Measurements from ENCODE around the gene PCYT1A.

The PCYT1A gene

DNA sequence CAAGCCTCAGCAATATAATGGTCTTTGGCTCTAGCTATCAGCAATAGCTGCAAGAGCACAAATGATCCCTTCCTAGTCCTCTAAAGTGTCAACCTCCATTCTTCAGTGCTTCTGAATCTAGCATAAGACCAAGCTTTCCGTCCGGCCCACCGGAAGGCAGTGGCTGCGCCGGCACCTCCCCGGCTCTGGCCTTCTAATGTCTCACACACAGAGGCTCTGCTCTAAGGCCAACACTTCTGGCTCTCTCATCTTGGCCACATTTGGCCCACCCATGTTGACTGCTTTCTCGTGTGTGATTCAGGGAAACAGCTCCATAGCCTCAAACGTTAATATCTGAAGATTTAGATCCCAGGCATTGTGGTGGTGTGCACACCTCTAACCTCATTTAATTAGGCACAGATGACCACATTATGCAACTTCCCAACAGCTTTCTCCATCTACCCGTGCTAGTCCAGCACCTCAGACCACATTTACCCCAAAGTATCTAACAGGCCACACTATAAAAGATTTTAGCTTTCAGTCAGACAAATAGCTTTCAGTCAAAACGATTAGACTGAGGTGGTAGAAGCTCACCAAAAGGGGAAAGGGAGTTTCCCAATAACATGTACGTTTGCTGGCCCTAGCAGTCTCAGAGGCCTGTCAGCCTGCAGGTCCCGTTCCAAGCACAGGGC, 51.9 kb downstream of the PCYT1A start:
- DNase-seq = no peak

DNA sequence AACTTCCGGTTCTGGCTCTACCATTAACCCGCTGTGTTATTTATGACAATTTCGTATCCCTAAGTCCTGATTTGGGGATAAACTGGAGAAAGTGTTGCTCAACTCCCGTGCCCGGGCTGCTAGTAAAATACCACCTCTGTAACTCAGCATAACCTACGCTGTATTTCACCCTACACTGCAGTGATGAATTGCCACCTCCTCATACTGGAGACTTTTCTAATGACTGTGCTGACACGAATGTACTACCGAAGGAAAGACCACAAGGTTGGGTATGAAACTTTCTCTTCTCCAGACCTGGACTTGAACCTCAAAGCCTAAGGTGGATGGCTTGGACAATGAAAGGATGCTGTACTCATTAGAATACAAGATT, 54.7 kb downstream of the PCYT1A start:
- no peak for DNase-seq

DNA sequence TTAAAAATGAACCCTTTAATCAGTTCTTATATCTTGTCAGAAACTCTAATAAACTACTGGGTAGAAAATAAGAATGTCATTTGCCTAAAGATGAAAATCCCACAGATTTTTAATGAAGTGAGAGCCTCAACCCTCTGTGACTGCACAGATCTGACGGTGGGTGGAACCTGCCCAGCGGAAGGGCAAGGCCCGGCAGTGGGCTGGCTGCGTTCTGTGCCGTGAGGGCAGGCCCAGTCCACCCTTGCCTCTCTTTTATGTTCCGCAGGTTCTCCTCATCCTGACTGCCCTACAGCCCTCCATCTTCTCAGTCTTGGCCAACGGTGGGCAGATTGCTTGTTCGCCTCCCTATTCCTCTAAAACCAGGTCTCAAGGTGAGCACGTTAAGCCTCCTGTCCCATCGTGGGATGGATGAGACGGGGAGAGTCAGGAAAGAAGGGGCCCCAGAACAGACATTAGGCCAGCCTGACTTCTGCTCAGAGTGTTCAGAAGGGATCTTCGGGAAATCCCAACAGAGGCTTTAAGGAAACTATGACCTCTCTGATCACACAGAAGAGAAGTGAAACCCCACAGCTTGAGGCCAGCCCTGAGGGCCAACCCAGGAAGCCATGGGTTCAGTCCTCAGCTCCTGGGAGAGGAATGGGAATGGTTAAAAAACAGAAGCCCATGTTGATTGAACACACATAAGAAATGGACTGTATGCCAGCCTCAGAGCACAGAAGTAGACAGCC, 55.2 kb downstream of the PCYT1A start:
- no peak for DNase-seq

DNA sequence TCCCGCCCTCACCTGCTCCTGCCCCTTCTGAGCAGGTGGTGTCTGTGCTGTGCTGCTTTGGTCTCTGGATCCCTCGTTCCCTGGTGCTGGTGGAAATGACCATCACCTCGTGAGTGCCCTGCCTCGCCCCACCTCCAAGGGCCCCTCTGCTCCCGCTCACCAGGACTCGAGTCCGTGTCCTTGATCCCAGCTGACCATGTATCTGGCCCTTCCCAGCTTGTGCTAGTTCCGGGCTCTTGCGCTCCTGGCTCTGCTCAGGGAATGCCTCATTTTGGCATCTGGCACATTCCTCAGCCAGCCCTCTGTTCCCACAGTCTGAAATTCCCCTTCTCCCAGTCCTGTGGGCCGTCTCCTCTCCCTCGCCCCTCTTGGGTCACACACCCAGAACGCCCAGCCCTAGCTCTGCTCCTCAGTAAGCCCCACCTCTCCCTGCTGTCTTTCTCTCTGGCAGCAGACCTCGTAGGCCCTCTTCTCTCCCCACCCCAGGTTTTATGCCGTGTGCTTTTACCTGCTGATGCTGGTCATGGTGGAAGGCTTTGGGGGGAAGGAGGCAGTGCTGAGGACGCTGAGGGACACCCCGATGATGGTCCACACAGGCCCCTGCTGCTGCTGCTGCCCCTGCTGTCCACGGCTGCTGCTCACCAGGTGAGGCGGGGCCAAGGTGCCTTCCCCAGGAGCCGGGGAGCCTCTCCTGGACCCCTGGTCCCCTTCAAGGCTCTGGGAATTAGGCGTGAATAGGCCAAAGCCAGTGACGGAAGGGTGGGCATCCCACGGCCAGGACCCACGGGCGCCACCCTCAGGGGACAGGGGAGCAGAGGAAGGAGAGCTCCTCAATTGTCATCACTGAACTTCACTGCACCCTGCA, 59.7 kb downstream of the PCYT1A start:
- no peak for DNase-seq

DNA sequence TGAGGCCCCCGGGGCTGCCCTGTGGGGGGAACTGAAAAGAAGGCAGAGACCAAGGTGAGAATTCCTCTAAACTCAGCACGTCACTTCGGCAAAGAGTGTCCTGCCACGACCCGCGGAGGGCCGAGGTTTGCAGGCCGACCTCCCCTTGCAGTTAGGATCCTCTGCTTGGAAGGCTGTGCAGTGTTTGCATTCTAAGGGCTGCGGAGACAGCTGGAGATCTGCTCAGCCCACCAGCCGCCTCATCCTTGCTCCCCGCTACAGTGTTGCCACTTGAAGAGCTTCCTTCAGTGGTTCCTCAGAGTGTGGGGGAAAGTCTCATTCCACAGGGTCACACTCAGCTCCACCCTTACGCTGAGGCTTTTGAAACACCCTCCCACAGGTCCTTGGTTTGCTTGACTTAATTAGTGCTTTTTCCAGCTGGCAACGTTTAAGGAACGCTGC, 60.4 kb downstream of the PCYT1A start:
- no peak for DNase-seq

DNA sequence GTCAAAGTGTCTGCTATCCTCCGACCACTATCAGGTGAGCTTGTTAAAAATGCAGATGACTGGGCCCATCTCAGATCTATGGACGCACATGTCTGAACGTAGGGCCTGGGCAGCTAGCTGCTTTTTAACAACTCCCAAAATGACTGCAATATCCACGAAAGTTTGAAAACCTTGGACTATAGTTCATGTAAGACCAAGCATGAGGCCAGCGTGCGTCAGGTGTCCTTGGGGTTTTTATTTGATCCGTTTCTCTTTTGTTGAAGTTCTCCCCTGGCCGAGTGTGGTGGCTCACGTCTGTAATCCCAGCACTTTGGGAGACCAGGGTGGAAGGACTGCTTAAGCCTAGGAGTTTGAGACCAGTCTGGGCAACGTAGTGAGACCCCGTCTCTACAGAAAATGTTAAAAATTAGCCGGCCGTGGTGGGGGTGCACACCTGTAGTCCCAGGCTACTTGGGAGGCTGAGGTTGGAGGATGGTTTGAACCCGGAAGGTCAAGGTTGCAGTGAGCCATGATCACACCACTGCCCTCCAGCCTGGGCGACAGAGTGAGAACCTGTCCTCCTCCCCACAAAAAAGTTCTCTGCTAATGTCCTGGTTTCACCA, 61.7 kb downstream of the PCYT1A start:
- DNase-seq = no peak

DNA sequence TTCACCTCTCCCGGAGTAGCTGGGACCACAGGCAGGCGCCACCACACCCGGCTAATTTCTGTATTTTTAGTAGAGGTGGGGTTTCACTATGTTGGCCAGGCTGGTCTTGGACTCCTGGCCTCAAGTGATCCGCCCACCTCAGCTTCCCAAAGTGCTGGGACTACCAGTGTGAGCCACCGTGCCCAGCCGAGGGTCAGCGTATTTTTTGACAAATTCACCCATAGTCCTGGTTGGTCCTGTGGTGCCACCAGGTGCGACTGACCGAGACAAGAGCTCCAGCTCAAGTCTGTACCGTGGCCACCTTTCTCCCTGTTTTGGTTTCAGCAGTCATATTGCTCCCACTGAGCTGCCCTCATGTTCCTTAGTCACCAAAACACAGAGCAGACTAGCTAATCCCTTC, 62.4 kb downstream of the PCYT1A start:
- DNase-seq = no peak

DNA sequence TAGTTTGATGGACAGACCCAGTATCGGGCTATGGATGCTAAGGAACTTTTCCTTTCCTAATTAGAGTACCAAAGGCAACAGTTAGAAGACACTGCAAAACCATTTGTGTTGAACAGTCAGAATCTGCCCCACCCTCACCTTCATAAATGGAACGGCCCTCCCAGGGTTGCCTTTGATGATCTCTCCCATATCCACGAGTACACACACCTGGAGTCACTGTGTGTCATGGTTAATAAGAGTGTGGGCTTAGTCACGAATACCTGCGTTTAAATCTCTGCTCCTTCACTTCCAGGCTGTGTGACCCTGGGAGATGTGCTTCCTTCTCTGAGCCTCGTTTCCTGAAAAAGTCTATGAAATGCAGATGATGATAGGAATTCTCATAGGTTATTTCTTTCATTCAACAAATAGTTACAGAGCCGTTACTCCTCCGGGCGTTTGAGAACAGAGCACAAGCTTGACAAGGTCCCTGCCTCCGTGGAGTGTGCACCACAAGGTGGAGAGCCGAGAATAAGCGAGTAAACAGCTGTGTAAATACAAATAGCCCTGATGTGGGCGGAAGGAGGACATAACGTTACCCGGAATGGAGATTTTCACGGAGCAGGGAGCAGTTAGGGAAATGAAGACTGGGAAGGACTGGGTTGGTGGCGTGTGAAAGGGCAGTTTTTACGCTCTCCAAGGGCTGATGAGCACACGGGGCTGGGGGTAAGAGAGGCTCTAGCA, 64.5 kb downstream of the PCYT1A start:
- DNase-seq = no peak

DNA sequence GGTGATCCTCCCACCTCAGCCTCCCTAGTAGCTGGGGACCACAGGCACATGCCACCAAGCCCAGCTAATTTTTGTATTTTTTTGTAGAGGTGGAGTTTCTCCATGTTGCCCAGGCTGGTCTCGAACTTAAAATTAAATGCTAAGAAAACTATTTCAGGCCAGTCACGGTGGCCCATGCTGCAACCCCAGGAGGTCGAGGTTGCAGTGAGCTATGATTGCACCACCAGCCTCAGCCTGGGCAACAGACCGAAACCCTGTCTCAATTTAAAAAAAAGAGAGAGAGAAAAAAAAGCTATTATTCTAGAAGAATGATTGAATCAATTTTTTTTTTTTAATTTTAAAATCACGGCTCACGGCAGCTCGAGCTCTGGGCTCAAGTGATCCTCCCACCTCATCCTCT, 66.5 kb downstream of the PCYT1A start:
- no peak for DNase-seq

DNA sequence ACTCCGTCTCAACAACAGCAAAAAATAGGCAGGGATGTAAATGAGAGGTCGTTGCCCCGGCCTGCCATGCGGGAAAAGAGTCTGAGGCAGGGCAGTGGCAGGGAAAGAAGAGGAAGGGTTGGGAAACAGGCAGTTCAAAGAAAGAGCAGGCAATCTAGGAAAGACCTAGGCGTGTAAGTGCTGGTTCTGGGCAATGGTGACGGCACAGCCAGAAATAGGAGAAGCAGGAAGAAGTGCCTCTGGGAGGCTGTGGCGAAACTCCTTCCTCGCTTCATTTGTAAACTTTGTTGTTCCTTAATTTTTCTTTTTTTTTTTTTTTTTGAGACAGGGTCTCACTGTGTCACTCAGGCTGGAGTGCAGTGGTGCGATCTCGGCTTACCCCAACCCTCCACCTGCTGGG, 66.9 kb downstream of the PCYT1A start:
- no peak for DNase-seq

DNA sequence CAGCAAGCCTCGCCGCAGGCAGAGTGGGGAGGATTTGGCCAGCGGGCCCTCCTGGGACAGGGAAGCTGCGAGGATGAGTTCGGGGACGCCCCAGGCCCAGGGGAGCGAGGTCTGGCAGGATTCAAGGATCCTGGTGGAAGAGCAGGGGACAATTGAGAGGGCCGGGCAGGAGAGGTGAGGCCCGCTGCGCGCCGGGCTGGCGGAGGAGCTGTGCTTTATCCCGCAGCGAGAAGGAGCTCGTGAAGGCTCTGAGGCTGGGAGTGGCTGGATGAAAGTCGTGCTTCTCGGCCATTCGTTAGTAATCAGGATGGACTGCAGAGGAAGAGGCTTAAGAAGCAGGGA, 67.6 kb downstream of the PCYT1A start:
- DNase-seq = no peak

DNA sequence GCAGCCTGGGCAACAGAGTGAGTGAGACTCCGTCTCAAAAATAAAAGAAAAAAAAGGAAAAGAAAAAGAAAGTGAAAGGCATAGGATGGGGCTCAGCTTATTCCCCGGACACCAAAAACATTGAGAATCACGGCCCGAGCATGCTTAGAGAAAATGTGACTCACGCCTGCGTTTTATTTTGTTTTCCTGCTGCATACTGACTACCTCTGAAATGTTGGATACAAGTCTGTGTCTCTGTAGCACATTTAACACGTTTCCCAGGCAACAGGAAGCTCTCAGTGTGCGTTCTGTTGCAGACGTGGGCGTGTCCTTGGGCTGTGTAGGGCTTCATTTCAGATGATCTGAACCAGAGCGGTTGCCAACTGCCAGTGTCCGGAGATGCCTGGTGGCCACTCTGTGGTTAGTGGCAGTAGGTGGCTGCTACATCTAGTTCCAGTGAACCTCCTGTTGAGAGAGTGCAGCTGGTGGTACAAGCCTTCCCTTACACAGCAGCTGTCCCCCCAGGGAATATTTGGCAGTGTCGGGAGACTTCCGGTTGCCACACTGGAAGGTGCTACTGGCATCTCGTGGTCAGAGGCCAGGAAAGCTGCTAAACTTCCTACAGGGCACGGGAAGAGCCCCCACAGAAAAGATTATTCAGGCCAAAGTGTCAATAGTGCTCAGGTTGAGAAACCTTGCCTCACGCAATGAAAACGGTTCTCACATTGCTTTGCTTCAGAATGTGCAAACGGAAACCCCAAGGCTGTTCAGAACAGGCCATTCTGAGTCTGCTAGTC, 68.1 kb downstream of the PCYT1A start:
- DNase-seq = no peak

DNA sequence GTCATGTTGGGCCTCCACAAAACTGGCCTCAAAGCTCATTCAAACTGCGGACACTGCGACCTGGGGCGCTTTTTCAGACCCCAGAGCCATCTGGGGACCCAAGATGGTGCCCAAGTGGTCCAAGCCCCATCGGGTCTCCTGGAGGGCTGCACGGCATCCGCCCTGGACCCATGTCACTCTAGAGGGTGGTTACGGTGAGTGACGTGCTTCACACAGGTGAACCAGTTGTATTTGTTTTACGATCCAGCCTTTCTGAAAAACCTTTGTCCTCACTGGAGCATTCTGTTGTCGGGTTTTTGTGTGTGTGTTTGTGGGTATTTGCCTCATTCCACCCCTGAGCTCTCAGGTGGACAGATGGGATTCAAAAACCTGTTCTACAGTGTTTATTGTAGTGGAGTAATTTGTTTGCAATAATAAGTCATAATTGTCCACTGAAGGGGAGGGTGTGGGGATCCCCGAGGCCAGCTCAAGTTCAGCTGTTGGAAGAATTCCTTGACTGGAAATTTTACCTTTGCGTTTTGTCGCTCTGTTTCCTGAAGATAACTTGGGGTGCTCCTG, 69.3 kb downstream of the PCYT1A start:
- DNase-seq = no peak

DNA sequence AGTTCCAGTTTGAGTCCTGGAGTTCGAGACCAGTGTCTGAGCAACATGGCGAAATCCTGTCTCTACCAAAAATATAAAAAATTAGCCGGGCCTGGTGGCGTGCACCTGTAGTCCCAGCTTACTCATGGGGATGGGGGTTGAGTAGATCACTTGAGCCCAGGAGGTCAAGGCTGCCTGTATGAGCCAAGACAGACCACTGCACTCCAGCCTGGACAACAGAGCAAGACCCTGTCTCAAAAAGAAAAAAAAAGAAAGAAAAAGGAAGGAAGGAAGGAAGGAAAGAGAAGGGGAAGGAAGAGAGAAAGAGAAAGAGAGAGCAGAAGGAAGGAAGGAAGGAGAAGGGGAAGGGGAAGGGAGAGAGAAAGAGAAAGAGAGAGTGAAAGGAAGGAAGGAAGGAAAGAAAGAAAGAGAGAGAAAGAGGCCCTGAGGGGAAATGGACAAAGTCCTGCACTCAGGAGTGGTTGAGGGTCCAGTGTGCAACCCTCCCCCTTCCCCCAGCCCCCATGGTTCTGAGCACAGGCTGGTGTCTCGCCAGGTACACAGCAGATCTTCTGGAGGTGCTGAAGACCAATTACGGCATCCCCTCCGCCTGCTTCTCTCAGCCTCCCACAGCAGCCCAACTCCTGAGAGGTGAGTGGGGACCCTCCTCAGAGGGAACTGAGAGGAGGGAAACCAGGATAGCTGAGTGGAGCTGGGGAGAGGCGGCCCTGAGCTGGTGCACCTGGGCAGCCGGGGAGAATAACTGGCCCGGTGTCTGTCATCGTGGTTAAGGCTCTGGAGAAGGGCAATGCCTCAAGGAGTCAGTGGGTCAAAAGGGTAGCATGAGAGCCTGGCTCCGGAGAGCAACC, 70.0 kb downstream of the PCYT1A start:
- DNase-seq = no peak

DNA sequence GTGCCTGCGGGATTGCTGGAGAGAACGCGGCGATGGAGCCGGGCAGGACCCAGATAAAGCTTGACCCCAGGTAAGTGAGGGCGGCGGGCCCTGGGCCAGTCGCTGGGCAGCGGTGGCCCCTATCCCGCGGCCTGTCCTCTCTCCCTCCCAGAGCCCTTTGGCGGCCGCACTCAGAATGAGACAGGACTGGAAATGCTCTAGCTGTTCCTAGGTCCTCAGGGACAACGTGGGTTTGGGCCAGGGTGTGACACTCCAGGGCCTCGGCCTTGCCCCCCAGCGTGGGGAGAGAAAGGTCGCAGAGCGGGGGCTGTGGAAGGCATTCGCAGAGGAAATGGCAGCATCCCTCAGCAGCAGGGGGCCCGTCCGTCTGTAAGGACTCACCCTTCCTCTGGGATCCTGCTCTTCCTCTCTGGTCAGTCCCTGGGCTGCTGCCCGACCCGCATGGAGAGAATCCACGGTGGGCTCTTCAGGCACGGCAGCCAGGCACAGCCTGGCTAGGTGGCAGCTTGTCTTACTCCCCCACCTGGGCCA, 70.8 kb downstream of the PCYT1A start:
- no peak for DNase-seq

DNA sequence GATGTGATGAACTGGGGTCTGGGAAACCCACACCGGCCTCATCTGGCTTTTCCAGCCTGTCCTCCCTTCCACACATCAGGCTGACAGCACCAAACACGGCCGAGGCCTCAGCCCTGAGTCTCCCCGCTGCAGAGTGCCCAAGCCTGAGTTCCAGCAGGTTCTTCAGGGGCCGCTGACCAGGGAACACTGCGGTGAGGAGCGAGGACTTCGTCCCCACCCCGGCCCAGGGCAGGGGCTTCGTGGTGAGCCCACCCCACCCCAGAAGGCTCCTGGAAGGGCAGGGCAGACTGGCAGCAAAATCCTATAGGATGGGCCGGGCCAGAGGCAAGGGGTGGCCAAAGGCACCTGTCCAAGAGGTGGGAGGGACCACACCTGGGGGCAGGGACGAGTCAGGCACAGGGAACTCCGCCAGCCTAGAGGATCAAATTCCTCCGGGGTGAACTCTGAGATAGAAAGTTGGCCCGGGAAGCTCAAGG, 71.4 kb downstream of the PCYT1A start, which contains the start of gene SLC51A:
Gene SLC51A, plus strand, starts transcription at position 446 of the 476 bp plus-strand sequence. CDS start 179 bp downstream, outside the sequence.
- no peak for DNase-seq

DNA sequence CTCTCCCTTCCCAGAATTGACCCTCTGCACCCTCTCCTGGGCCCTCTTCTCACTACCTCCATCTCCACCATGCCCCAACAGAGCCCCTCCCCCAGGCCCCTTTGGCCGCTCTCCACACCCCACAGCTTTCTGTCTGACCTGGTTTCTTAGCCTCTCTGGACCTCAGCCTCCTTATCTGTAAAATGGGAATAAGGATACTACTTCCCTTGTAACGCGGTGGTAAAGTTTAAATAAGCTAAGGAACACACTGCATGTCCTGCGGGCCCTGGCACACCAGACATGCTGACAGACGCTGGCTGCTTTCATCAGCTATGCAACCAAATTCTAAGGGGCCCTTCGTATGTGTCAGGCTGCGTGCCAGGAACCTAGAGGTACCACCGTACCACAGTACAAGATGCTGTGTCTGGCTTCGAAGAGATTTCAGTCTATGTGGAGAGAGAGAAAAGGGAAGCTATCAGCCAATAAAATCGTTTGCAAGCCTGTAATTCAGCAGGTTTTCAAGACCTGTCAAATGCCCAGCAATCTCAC, 72.0 kb downstream of the PCYT1A start:
- DNase-seq = no peak

DNA sequence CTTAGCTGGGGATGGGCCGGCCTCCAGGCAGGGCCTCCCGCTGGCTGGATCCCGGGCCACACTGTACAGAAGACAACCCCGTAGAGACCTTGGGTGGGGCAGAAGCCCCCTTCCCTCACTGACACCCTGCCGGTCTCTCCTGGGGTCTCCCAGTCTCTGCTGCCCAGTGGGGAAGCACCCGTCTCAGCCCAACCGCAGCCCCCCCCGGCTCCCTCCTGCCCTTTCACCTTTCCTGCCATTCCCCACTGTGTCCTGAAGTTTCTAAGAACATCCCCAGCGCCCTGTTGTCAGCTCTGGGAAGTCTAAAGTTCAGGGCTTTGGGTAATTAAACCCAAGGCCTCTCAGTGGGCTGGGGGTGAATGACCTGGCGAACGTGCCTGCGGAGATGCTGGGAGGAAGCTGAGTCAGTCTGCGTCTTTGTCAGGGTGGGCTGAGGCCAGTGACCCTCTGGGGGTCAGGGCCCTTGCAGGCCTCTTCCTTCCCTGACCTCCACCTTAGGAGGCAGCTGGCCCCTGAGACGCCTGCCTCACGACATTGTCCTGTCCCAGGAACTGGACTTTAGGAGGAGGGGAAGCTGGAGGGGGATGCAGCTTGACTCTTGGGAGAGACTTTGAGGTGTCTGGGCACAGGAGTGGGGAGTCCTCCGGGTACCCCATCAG, 72.6 kb downstream of the PCYT1A start:
- no peak for DNase-seq
